Epithelial cell of proximal tubule (primary cell): ENCODE data around the gene OTOGL. TPM values are rescaled to one million over a fixed set of nuclear protein-coding genes. Genes with fewer than 3 reads are reported as not detected.
A peak's percentile ranks its signal among the peaks of the same experiment; 100 is the strongest.

Experiments
- DNase-seq: peaks from one replicate; pipeline ENCODE4 v3.0.0-alpha.2; 2011; ENCODE audit warnings: low read depth
- H3K4me3 ChIP-seq: 2 replicates; pipeline ENCODE4 v1.5.1; 2011; ENCODE audit warnings: low read depth, mild to moderate bottlenecking, low read length
- CTCF ChIP-seq: conservative IDR thresholded peaks from 2 replicates; pipeline ENCODE4 v1.5.1; 2012; ENCODE audit warnings: low read depth, mild to moderate bottlenecking, low read length
- total RNA-seq: library from RNA; depleted of rRNA; stranded (reverse); fragments of >200 nt; gene quantifications from 2 replicates; pipeline ENCODE4 v1.2.3, GENCODE V29; 2015

OTOGL gene
- total RNA-seq, 1 donor from 2014 or later, result not detected

- H3K4me3 ChIP-seq, result no peak overlapping the region
- TF ChIP-seq CTCF, result no peak
- DNase-seq, result no peak
Measured at GRCh38 chr12:80313209-80313608, 213.9 kb downstream of the OTOGL start.

GRCh38 chr12:80314741-80315140 is 215.4 kb downstream of the OTOGL start:
- no peak for DNase-seq
- no peak overlapping the region for H3K4me3 ChIP-seq
- TF ChIP-seq CTCF, result no peak

DNA sequence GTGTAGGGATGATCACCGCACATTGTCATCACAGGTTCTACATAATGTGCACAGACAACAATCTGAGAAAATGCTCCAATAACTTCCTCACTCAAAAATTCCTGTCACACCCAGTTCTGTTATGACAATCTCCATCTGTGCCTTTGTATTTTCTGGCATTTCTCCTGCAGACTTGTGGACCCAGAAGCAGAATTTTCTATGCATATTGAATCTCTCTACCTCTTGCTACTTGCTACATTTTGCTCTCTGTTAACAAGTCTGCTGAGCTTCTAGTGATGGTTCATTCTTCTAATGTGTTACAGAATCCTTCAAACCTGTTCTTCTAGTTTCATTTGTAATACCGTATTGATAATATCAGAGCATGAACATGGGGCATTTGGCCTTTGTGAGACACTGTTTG is 216.9 kb downstream of the OTOGL start:
- TF ChIP-seq CTCF, result no peak
- DNase-seq, result no peak
- no peak overlapping the region for H3K4me3 ChIP-seq

DNA sequence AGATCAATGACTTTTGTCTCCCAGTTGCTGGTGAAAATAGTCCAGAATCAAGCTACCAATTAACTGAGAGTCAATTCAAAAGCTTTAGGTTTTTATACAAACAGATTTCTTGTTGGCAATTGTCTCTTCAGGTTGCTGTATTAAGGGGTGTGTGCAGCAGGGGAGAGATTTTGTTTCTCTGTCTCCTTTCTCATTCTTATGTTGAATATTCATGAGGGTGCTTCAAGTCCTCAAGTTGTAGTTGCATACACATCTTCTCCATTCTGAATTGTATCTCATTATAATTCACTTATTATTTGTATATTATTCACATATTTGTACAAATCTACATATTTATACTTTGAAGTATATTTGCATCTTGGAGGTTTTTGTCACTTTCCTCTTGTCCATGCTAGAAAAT is 218.0 kb downstream of the OTOGL start:
- no peak overlapping the region for H3K4me3 ChIP-seq
- TF ChIP-seq CTCF, result no peak
- DNase-seq, result no peak

DNA sequence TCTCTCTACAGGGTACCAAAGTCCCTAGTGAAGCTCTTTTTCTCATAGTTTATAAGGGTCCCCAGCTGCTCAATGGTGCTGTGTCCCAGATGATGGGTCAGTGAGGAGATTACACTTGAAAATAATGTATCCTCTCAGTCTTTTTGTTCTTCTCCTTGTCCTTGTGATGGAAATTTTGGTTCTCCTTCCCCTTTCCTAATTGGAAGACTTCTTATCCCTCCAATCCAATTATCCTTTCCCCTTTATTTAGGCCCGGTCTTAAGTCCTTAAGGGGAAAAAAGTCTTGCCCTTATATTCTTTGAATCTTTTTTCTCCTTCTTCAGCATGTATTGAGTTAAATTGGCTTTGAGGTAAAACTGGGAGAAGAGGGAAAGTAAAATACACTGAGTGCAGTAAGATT is 218.6 kb downstream of the OTOGL start:
- no peak for DNase-seq
- no peak for TF ChIP-seq CTCF
- no peak overlapping the region for H3K4me3 ChIP-seq

- DNase-seq, result no peak
- no peak for TF ChIP-seq CTCF
- no peak overlapping the region for H3K4me3 ChIP-seq
Measured at GRCh38 chr12:80320121-80320678, 220.9 kb downstream of the OTOGL start.

GRCh38 chr12:80321653-80322052 is 222.3 kb downstream of the OTOGL start:
- H3K4me3 ChIP-seq, result no peak overlapping the region
- peak; percentile 1 for DNase-seq
- TF ChIP-seq CTCF, result no peak
